Left lung (tissue), 10 donors: Measurements from ENCODE around the gene ROGDI. TPM values are rescaled to one million over a fixed set of nuclear protein-coding genes. Genes with fewer than 3 reads are reported as not detected.

Experiments used
- ATAC-seq: fragments of 200-7000 bp; cut with Tn5 transposase; one replicate; pipeline ENCODE4 v1.9.1; 2020; ENCODE audit warnings: moderate library complexity
- DNase-seq, 4 donors: peaks; one replicate each; pipeline ENCODE4 v3.0.0-alpha.2; 2013 to 2020
- H3K27ac ChIP-seq, 2 donors: fragments of 200-600 bp; sonication (generic) in 1 of 2; one replicate each; pipeline versions ENCODE4 v1.5.0 to v1.8.0; 2020 to 2021
- H3K27me3 ChIP-seq, 2 donors: fragments of 200-600 bp; sonication (generic) in 1 of 2; one replicate each; pipeline versions ENCODE4 v1.5.0 to v1.8.0; 2020 to 2021
- H3K36me3 ChIP-seq, 2 donors: fragments of 200-600 bp; sonication (generic) in 1 of 2; one replicate each; pipeline versions ENCODE4 v1.5.0 to v1.8.0; 2020 to 2021
- H3K4me1 ChIP-seq, 2 donors: fragments of 200-600 bp; one replicate each; pipeline ENCODE4 v1.8.0; 2021
- H3K4me3 ChIP-seq, 2 donors: fragments of 200-600 bp; sonication (generic) in 1 of 2; one replicate each; pipeline versions ENCODE4 v1.5.0 to v1.8.0; 2020 to 2021; ENCODE audit warnings: mild to moderate bottlenecking in 1 of 2
- H3K9me3 ChIP-seq, 2 donors: fragments of 200-600 bp; sonication (generic) in 1 of 2; one replicate each; pipeline versions ENCODE4 v1.5.0 to v1.8.0; 2020 to 2021
- CTCF ChIP-seq, 2 donors: fragments of 200-600 bp; sonication (generic) in 1 of 2; IDR thresholded peaks; one replicate each; pipeline versions ENCODE4 v1.5.0 to v1.8.0; 2021; ENCODE audit warnings: antibody characterized with exemption in 2 of 2
- intact Hi-C, 2 donors: fragments of 100-400 bp; cut with DNase I; formaldehyde crosslinking; loops; one replicate each; pipeline versions ENCODE4 v1.11.2 to v1.14.2; 2022
- polyA plus RNA-seq, 6 donors: library from polyadenylated mRNA; unstranded; fragments of 120-200 nt; gene quantifications; one replicate each; pipeline ENCODE4 v1.2.1, GENCODE V29; 2013; ENCODE audit not compliant: insufficient read length in 6 of 6
- total RNA-seq, 2 donors: library from RNA; stranded (reverse); fragmentation: NEBNext Ultra II Directional; extraction: Animal tissue kit (Norgen Biotek cat#: 25700); gene quantifications; one replicate each; pipeline ENCODE4 v1.2.1, GENCODE V29; 2021
- donor health status: DM: no; HTN: yes; CAD: no.
- donor health status: DM: no; HTN: no; CAD: no.

The ROGDI gene
- total and polyA plus RNA-seq, 8 donors = 15.7 to 46.4 (median 30.3) TPM

- Histone ChIP-seq H3K9me3 (no peaks in the 10 kb centered on the region), H3K4me1 (peaks cover 20 to 42% of the 10 kb centered on the region in 2 donors), H3K4me3 (peak overlapping the region; percentile 87 to 88), H3K27ac (peak overlapping the region; percentile 81 to 94), H3K27me3 (no peaks in the 10 kb centered on the region), H3K36me3 (peaks cover 0 to 60% of the 10 kb centered on the region in 2 donors)
- DNase-seq (peak; percentile 89 to 97 (median 94)), ATAC-seq (peak; percentile 93)
- peak in 1 of 2 donors; percentile 33 for TF ChIP-seq CTCF (IDR thresholded peaks at IDR 0.05)
- intact Hi-C loops = no loop called here
Observed at GRCh38 chr16:4802659-4803287, 340 bp upstream of the ROGDI start.

- Histone ChIP-seq H3K4me3 (peak overlapping the region; percentile 87 to 88), H3K36me3 (peaks cover 0 to 57% of the 10 kb centered on the region in 2 donors), H3K27me3 (no peaks in the 10 kb centered on the region), H3K9me3 (no peaks in the 10 kb centered on the region), H3K4me1 (peaks cover 20 to 42% of the 10 kb centered on the region in 2 donors), H3K27ac (peak overlapping the region; percentile 45 to 94)
- intact Hi-C loops = no loop called here
- TF ChIP-seq CTCF (IDR thresholded peaks at IDR 0.05) = no peak
- ATAC-seq (no peak), DNase-seq (no peak)
Observed at GRCh38 chr16:4801051-4801961, 1.1 kb downstream of the ROGDI start.

- H3K36me3 ChIP-seq = peaks cover 0 to 57% of the 10 kb centered on the region in 2 donors
- peak overlapping the region in 1 of 2 donors; percentile 94 for H3K27ac ChIP-seq
- H3K4me3 ChIP-seq = peak overlapping the region in 1 of 2 donors; percentile 88
- H3K27me3 ChIP-seq = no peaks in the 10 kb centered on the region
- peaks cover 20 to 42% of the 10 kb centered on the region in 2 donors for H3K4me1 ChIP-seq
- ATAC-seq (peak; percentile 9), DNase-seq (peak in 2 of 4 donors; percentile 63 to 87)
- intact Hi-C loops = no loop called here
- no peaks in the 10 kb centered on the region for H3K9me3 ChIP-seq
- TF ChIP-seq CTCF (IDR thresholded peaks at IDR 0.05) = no peak
Observed at GRCh38 chr16:4800290-4801041, 2.0 kb downstream of the ROGDI start.

- DNase-seq (no peak), ATAC-seq (no peak)
- H3K9me3 ChIP-seq = no peaks in the 10 kb centered on the region
- H3K27ac ChIP-seq = no peak overlapping the region
- peaks cover 20 to 39% of the 10 kb centered on the region in 2 donors for H3K4me1 ChIP-seq
- TF ChIP-seq CTCF (IDR thresholded peaks at IDR 0.05) = no peak
- H3K36me3 ChIP-seq = peaks cover 0 to 46% of the 10 kb centered on the region in 2 donors
- no peaks in the 10 kb centered on the region for H3K27me3 ChIP-seq
- intact Hi-C loops = no loop called here
- no peak overlapping the region for H3K4me3 ChIP-seq
Observed at GRCh38 chr16:4799171-4799855, 3.1 kb downstream of the ROGDI start.
